Upper lobe of right lung (tissue), 1 donor: ENCODE measurements around the gene SPATA9. TPM values are rescaled to one million over a fixed set of nuclear protein-coding genes. Genes with fewer than 3 reads are reported as not detected.

Experiments
- ATAC-seq: fragments of 200-7000 bp; cut with Tn5 transposase; one replicate; pipeline ENCODE4 v1.9.1; 2020; ENCODE audit warnings: mild to moderate bottlenecking, moderate library complexity
- DNase-seq: peaks from one replicate; pipeline ENCODE4 v3.0.0-alpha.2; 2020
- H3K27ac ChIP-seq: fragments of 200-600 bp; one replicate; pipeline ENCODE4 v1.8.0; 2022
- H3K27me3 ChIP-seq: fragments of 200-600 bp; one replicate; pipeline ENCODE4 v1.8.0; 2022; ENCODE audit warnings: mild to moderate bottlenecking
- H3K36me3 ChIP-seq: fragments of 200-600 bp; one replicate; pipeline ENCODE4 v1.8.0; 2022
- H3K4me1 ChIP-seq: fragments of 200-600 bp; one replicate; pipeline ENCODE4 v1.8.0; 2022
- H3K4me3 ChIP-seq: fragments of 200-600 bp; one replicate; pipeline ENCODE4 v1.8.0; 2022; ENCODE audit warnings: mild to moderate bottlenecking
- H3K9me3 ChIP-seq: fragments of 200-600 bp; one replicate; pipeline ENCODE4 v1.8.0; 2022
- CTCF ChIP-seq: fragments of 200-600 bp; IDR thresholded peaks from one replicate; pipeline ENCODE4 v1.8.0; 2022; ENCODE audit warnings: antibody characterized with exemption
- intact Hi-C: fragments of 100-400 bp; cut with DNase I; formaldehyde crosslinking; loops from one replicate; pipeline ENCODE4 v1.11.0; 2022
- total RNA-seq: library from RNA; stranded (reverse); fragmentation: NEBNext Ultra II Directional; extraction: Animal tissue kit (Norgen Biotek cat#: 25700); gene quantifications from one replicate; pipeline ENCODE4 v1.2.1, GENCODE V29; 2021
- donor health status: DM: no; HTN: yes; CAD: no; lungs with severe emphysema.

Gene SPATA9
- total RNA-seq, 1 donor from 2014 or later: not detected

- Histone ChIP-seq H3K27me3 (no peaks in the 10 kb centered on the region), H3K36me3 (no peaks in the 10 kb centered on the region), H3K27ac (no peak overlapping the region), H3K9me3 (no peaks in the 10 kb centered on the region), H3K4me3 (no peak overlapping the region), H3K4me1 (no peaks in the 10 kb centered on the region)
- ATAC-seq (no peak), DNase-seq (no peak)
- no peak for TF ChIP-seq CTCF
- intact Hi-C loops: no loop called here
Observed at GRCh38 chr5:95609711-95610110, 73.1 kb downstream of the SPATA9 start.

Other genes starting within 250 kb of the SPATA9 start
- gene SKIC3, start 128.0 kb downstream of the SPATA9 start, total RNA-seq: 68.7 TPM
- gene ARSK, start 127.9 kb downstream of the SPATA9 start, total RNA-seq: 5.7 TPM
- 0.49 TPM for gene GPR150, start 62.9 kb downstream of the SPATA9 start, total RNA-seq
- gene RFESD, start 36.2 kb downstream of the SPATA9 start, total RNA-seq: 3.7 TPM
- gene RHOBTB3, start 48.3 kb upstream of the SPATA9 start, total RNA-seq: 54.2 TPM
- 88.4 TPM for gene GLRX, start 139.7 kb upstream of the SPATA9 start, total RNA-seq